Neural crest cell (in vitro differentiated cells): Measurements from ENCODE around the gene AIFM2. TPM values are rescaled to one million over a fixed set of nuclear protein-coding genes. Genes with fewer than 3 reads are reported as not detected.

Experiments
- DNase-seq: peaks from one replicate; pipeline ENCODE4 v3.0.0; 2021; ENCODE audit warnings: low read depth, mixed read lengths, low spot score
- H3K27ac Mint-ChIP-seq: one replicate; pipeline ENCODE4 v1.8.0; 2021; ENCODE audit warnings: mild to moderate bottlenecking, mixed read lengths; ENCODE audit not compliant: unreplicated experiment
- H3K27me3 Mint-ChIP-seq: 2 replicates; pipeline ENCODE4 v1.8.0; 2021; ENCODE audit warnings: low read depth, mild to moderate bottlenecking, mixed read lengths
- H3K36me3 Mint-ChIP-seq: 2 replicates; pipeline ENCODE4 v1.8.0; 2021; ENCODE audit warnings: low read depth, mild to moderate bottlenecking, mixed read lengths
- H3K4me1 Mint-ChIP-seq: 2 replicates; pipeline ENCODE4 v1.8.0; 2021; ENCODE audit warnings: mixed read lengths
- H3K4me3 Mint-ChIP-seq: one replicate; pipeline ENCODE4 v1.8.0; 2021; ENCODE audit warnings: mild to moderate bottlenecking, mixed read lengths
- H3K9me3 Mint-ChIP-seq: 2 replicates; pipeline ENCODE4 v1.8.0; 2021; ENCODE audit warnings: mixed read lengths
- total RNA-seq: library from RNA; stranded (reverse); gene quantifications from 2 replicates; pipeline ENCODE4 v1.2.1, GENCODE V29; 2021
- TF ChIP-seq, protein P1 (sequence below): fragments of 200-600 bp; sonication (generic); conservative IDR thresholded peaks from 2 replicates; pipeline ENCODE4 v1.5.0; 2021; ENCODE audit warnings: antibody characterized with exemption, mild to moderate bottlenecking

Gene AIFM2
- total RNA-seq, 1 donor from 2014 or later, result 2.8 TPM

DNA sequence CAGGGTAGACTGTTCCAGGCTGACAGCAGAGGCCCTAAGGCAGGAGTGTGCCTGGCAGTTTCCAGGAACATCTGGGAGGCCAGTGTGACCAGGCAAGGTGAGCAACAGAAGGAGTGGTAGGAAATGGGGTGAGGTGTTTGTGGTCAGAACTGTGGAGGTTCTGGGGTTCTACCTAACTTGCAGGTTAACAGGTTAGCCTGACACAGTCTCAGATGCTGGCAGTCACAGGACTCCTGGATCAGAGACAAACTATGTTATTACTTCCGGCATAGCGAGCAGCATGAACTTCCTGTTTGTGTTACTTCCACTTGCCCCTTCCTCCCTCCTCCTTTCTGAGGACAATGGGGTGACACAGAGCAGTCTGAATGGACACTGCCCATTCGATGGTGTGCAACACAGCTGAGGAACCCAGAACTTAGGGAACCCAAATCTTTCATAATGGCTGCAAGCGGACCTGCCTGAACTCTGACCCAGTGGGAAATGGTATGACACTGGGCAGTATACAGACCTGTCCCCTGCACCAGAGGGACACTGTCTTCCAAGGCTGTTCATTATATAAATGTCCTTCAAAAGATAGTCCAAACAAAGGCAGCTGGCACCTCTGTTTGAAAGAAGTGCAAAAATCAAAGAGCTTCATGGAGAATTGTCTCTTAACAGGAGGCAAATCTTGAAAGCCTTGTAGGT is 41.6 kb upstream of the AIFM2 start:
- TF ChIP-seq, protein P1, sequence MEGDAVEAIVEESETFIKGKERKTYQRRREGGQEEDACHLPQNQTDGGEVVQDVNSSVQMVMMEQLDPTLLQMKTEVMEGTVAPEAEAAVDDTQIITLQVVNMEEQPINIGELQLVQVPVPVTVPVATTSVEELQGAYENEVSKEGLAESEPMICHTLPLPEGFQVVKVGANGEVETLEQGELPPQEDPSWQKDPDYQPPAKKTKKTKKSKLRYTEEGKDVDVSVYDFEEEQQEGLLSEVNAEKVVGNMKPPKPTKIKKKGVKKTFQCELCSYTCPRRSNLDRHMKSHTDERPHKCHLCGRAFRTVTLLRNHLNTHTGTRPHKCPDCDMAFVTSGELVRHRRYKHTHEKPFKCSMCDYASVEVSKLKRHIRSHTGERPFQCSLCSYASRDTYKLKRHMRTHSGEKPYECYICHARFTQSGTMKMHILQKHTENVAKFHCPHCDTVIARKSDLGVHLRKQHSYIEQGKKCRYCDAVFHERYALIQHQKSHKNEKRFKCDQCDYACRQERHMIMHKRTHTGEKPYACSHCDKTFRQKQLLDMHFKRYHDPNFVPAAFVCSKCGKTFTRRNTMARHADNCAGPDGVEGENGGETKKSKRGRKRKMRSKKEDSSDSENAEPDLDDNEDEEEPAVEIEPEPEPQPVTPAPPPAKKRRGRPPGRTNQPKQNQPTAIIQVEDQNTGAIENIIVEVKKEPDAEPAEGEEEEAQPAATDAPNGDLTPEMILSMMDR, result no peak
- peak overlapping the region; percentile 91 for H3K27ac Mint-ChIP-seq
- peaks cover 17% of the 10 kb centered on the region for H3K4me1 Mint-ChIP-seq

GRCh38 chr10:70169649-70170364 is 37.2 kb upstream of the AIFM2 start:
- H3K36me3 Mint-ChIP-seq, result peaks cover 3% of the 10 kb centered on the region
- TF ChIP-seq, protein P1, result no peak
- no peaks in the 10 kb centered on the region for H3K9me3 Mint-ChIP-seq
- peak overlapping the region; percentile 88 for H3K27ac Mint-ChIP-seq
- DNase-seq, result no peak
- peaks cover 27% of the 10 kb centered on the region for H3K4me1 Mint-ChIP-seq
- peak overlapping the region; percentile 94 for H3K4me3 Mint-ChIP-seq
- H3K27me3 Mint-ChIP-seq, result no peaks in the 10 kb centered on the region

More for the DNA sequence above, 41.6 kb upstream of the AIFM2 start:
- DNase-seq, result no peak
- H3K4me3 Mint-ChIP-seq, result peak overlapping the region; percentile 69
- H3K27me3 Mint-ChIP-seq, result no peaks in the 10 kb centered on the region
- H3K9me3 Mint-ChIP-seq, result no peaks in the 10 kb centered on the region
- no peaks in the 10 kb centered on the region for H3K36me3 Mint-ChIP-seq

- Mint-ChIP-seq H3K4me1 (peaks cover 23% of the 10 kb centered on the region), H3K27me3 (no peaks in the 10 kb centered on the region), H3K27ac (peak overlapping the region; percentile 88), H3K9me3 (no peaks in the 10 kb centered on the region), H3K36me3 (peaks cover 3% of the 10 kb centered on the region), H3K4me3 (peak overlapping the region; percentile 94)
- DNase-seq, result no peak
- TF ChIP-seq, protein P1, result no peak
Observed at GRCh38 chr10:70169011-70169410, 36.4 kb upstream of the AIFM2 start.

GRCh38 chr10:70167246-70167645 is 34.6 kb upstream of the AIFM2 start:
- Mint-ChIP-seq H3K27me3 (no peaks in the 10 kb centered on the region), H3K4me3 (peak overlapping the region; percentile 78), H3K27ac (no peak overlapping the region), H3K9me3 (no peaks in the 10 kb centered on the region), H3K36me3 (peaks cover 3% of the 10 kb centered on the region), H3K4me1 (peaks cover 23% of the 10 kb centered on the region)
- TF ChIP-seq, protein P1, result no peak
- no peak for DNase-seq

DNA sequence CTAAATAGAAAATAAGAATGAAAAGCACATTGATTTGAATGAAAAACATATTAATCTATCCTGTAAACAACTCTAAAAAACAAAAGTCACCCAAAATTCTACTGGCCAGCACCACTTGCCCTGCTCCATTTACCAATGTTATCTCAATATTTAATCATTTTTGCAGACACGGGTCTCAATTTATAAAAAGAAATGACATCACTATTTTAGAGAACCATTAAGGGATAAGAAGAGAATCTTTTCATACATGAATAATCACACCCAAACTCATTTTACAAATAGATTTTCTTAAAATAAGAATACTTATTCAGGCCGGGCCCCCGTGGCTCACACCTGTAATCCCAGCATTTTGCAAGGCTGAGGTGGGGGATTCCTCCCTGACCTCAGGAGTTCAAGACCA is 33.8 kb upstream of the AIFM2 start:
- Mint-ChIP-seq H3K27ac (no peak overlapping the region), H3K4me1 (peaks cover 28% of the 10 kb centered on the region), H3K9me3 (no peaks in the 10 kb centered on the region), H3K27me3 (no peaks in the 10 kb centered on the region), H3K4me3 (peak overlapping the region; percentile 57), H3K36me3 (peaks cover 3% of the 10 kb centered on the region)
- no peak for DNase-seq
- TF ChIP-seq, protein P1, result no peak
